Thyroid gland (tissue), 4 donors: ENCODE results near the gene INPP5J.

Experiments used
- POLR2A ChIP-seq, 2 donors: fragments of 450-650 bp; IDR thresholded peaks; one replicate each; pipeline ENCODE4 v1.6.1; 2017; ENCODE audit warnings: antibody characterized with exemption in 2 of 2, mild to moderate bottlenecking in 2 of 2, moderate library complexity in 1 of 2
- TF ChIP-seq, protein P1 (sequence below), 6 experiments: fragments of 200-600 bp in 3 of 6; fragments of 450-650 bp in 3 of 6; sonication (generic) in 3 of 6; IDR thresholded peaks; one replicate each; pipeline ENCODE4 v1.5.1; 2016 to 2019; ENCODE audit warnings: antibody characterized with exemption in 6 of 6, mild to moderate bottlenecking in 2 of 6, inconsistent platforms in 1 of 6, moderate library complexity in 1 of 6

DNA sequence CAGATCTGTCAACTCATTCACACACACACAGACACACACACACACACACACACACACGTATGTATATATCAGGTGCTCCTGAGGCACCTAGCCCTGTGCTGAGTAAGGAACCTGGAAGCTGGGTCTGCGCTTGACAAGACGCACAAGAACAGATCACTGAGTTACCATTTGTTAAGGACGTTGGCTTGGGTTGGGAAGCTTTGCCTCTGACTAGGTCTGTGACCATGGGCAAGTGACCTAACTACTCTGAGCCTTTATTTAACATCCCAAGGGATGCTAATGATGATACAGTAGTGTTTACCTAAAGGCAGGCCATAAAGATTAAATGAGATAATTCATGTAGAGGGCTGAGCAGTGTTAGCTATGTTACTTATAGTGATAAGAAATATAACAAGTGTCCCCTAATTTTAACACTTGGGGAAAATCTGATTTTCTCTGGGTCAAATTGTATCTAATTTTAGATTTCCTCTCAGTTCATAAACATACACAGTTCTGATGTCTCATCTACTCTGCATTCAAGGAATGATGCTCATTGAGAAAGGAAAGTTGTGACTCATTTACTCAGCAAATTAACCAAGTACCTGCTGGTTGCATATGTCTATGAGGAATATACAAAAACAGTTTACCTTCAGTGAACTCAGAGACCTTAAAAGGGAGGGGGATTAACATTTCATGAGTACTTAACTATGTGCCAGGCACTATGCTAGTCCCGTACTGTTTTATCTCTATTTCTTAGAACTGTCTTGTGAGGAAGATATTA lies 50.8 kb downstream of the INPP5J start:
- TF ChIP-seq, protein P1, sequence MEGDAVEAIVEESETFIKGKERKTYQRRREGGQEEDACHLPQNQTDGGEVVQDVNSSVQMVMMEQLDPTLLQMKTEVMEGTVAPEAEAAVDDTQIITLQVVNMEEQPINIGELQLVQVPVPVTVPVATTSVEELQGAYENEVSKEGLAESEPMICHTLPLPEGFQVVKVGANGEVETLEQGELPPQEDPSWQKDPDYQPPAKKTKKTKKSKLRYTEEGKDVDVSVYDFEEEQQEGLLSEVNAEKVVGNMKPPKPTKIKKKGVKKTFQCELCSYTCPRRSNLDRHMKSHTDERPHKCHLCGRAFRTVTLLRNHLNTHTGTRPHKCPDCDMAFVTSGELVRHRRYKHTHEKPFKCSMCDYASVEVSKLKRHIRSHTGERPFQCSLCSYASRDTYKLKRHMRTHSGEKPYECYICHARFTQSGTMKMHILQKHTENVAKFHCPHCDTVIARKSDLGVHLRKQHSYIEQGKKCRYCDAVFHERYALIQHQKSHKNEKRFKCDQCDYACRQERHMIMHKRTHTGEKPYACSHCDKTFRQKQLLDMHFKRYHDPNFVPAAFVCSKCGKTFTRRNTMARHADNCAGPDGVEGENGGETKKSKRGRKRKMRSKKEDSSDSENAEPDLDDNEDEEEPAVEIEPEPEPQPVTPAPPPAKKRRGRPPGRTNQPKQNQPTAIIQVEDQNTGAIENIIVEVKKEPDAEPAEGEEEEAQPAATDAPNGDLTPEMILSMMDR (IDR thresholded peaks at IDR 0.05): no peak
- no peak for TF ChIP-seq POLR2A (IDR thresholded peaks at IDR 0.05)
